Lower leg skin (tissue), 4 donors: ENCODE results near the gene PACSIN2. TPM values are rescaled to one million over a fixed set of nuclear protein-coding genes. Genes with fewer than 3 reads are reported as not detected.

ENCODE experiments used
- DNase-seq, 2 donors: peaks; one replicate each; pipeline ENCODE4 v3.0.0-alpha.2; 2019; ENCODE audit warnings: low spot score in 2 of 2
- H3K4me3 ChIP-seq: fragments of 200-600 bp; sonication (generic); 2 replicates; pipeline ENCODE4 v1.5.1; 2017; ENCODE audit warnings: mild to moderate bottlenecking, low read depth; ENCODE audit not compliant: poor library complexity, severe bottlenecking
- CTCF ChIP-seq, 3 donors: fragments of 450-650 bp; IDR thresholded peaks; one replicate each; pipeline ENCODE4 v1.5.1; 2016; ENCODE audit warnings: antibody characterized with exemption in 3 of 3, mild to moderate bottlenecking in 3 of 3, moderate library complexity in 2 of 3
- POLR2A ChIP-seq, 2 donors: fragments of 450-650 bp; IDR thresholded peaks; one replicate each; pipeline ENCODE4 v1.6.1; 2016 to 2017; ENCODE audit warnings: antibody characterized with exemption in 2 of 2, mild to moderate bottlenecking in 1 of 2, moderate library complexity in 1 of 2
- WGBS, 2 donors: methylation state at CpG; one replicate each; pipeline ENCODE4 v1.1.5; 2018; 5-methylcytosine and 5-hydroxymethylcytosine counted together
- intact Hi-C: fragments of 100-400 bp; cut with DNase I; formaldehyde crosslinking; loops from one replicate; pipeline ENCODE4 v1.15.0; 2023; ENCODE audit warnings: low total_unique reads
- total RNA-seq, 4 donors: library from RNA; depleted of rRNA; stranded (reverse); fragments of >200 nt; gene quantifications; one replicate each; pipeline ENCODE4 v1.1.0, GENCODE V29; 2016

Gene PACSIN2
- total RNA-seq, 4 donors from 2014 or later: 46.3 to 88.8 (median 58.2) TPM

GRCh38 chr22:42884616-42885375 is 130.2 kb downstream of the PACSIN2 start:
- 74% methylated on average over 5 to 7 of the region's 7 CpGs for WGBS, 2 donors
- intact Hi-C loops: no loop called here
- TF ChIP-seq POLR2A (IDR thresholded peaks at IDR 0.05) (no peak), CTCF (IDR thresholded peaks at IDR 0.05) (no peak)

GRCh38 chr22:42883970-42884369 is 131.0 kb downstream of the PACSIN2 start:
- TF ChIP-seq POLR2A (IDR thresholded peaks at IDR 0.05) (no peak), CTCF (IDR thresholded peaks at IDR 0.05) (no peak)
- DNase-seq: no peak
- intact Hi-C loops: no loop called here
- no peak overlapping the region for H3K4me3 ChIP-seq
- 95 to 96% methylated on average over 9 of the region's 9 CpGs for WGBS, 2 donors

More at GRCh38 chr22:42884616-42885375, 130.2 kb downstream of the PACSIN2 start:
- no peak overlapping the region for H3K4me3 ChIP-seq
- DNase-seq: no peak

GRCh38 chr22:42883121-42883520 is 131.8 kb downstream of the PACSIN2 start:
- intact Hi-C loops: no loop called here

GRCh38 chr22:42881982-42882656 is 132.8 kb downstream of the PACSIN2 start:
- intact Hi-C loops: no loop called here
- WGBS, 2 donors: 58 to 78% methylated on average over 10 of the region's 10 CpGs
- TF ChIP-seq POLR2A (IDR thresholded peaks at IDR 0.05) (no peak), CTCF (IDR thresholded peaks at IDR 0.05) (no peak)
- DNase-seq: no peak
- H3K4me3 ChIP-seq: no peak overlapping the region

More at GRCh38 chr22:42883121-42883520, 131.8 kb downstream of the PACSIN2 start:
- 58 to 83% methylated on average over 8 of the region's 8 CpGs for WGBS, 2 donors
- DNase-seq: no peak
- no peak for TF ChIP-seq POLR2A (IDR thresholded peaks at IDR 0.05)
- no peak for TF ChIP-seq CTCF (IDR thresholded peaks at IDR 0.05)
- no peak overlapping the region for H3K4me3 ChIP-seq

- 89 to 92% methylated on average over 10 to 12 of the region's 12 CpGs for WGBS, 2 donors
- intact Hi-C loops: no loop called here
- H3K4me3 ChIP-seq: no peak overlapping the region
- DNase-seq: no peak
- TF ChIP-seq POLR2A (IDR thresholded peaks at IDR 0.05) (no peak), CTCF (IDR thresholded peaks at IDR 0.05) (no peak)
Measured at GRCh38 chr22:42881298-42881697, 133.7 kb downstream of the PACSIN2 start.
